Suprapubic skin (tissue), 4 donors: ENCODE measurements around the gene PTOV1.

Experiments
- EP300 ChIP-seq: sonication (generic); formaldehyde crosslinking; IDR thresholded peaks from one replicate; pipeline ENCODE4 v1.6.1; 2017; ENCODE audit warnings: antibody characterized with exemption
- POLR2AphosphoS5 ChIP-seq, 3 donors: sonication (generic); formaldehyde crosslinking; IDR thresholded peaks; one replicate each; pipeline ENCODE4 v1.6.1; 2017; ENCODE audit warnings: antibody characterized with exemption in 3 of 3
- TF ChIP-seq, protein P1 (sequence below), 2 donors: fragments of 200-600 bp in 1 of 2; fragments of 450-650 bp in 1 of 2; sonication (generic) in 1 of 2; IDR thresholded peaks; one replicate each; pipeline ENCODE4 v1.5.1; 2016 to 2019; ENCODE audit warnings: antibody characterized with exemption in 2 of 2, mild to moderate bottlenecking in 1 of 2, moderate library complexity in 1 of 2

DNA sequence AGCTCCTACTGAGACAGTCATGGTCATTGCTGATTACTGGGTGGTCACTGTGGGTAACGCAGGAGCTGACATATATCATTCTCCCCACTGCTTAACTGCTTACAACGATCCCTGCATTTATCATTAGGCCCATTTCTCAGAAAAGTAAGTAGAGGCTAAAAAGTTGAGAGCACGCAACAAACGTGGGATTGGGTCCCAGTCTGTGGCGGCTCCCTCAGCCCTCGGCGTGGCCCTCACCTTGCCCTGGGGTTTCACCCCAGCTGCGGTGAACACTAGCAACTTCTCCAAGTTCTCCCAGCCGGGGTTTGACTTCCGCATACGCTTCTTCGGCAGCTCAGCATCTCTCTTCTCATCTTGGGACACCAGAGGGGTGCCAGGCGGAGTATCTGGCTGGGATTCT lies 13.9 kb downstream of the PTOV1 start:
- TF ChIP-seq, protein P1, sequence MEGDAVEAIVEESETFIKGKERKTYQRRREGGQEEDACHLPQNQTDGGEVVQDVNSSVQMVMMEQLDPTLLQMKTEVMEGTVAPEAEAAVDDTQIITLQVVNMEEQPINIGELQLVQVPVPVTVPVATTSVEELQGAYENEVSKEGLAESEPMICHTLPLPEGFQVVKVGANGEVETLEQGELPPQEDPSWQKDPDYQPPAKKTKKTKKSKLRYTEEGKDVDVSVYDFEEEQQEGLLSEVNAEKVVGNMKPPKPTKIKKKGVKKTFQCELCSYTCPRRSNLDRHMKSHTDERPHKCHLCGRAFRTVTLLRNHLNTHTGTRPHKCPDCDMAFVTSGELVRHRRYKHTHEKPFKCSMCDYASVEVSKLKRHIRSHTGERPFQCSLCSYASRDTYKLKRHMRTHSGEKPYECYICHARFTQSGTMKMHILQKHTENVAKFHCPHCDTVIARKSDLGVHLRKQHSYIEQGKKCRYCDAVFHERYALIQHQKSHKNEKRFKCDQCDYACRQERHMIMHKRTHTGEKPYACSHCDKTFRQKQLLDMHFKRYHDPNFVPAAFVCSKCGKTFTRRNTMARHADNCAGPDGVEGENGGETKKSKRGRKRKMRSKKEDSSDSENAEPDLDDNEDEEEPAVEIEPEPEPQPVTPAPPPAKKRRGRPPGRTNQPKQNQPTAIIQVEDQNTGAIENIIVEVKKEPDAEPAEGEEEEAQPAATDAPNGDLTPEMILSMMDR (IDR thresholded peaks at IDR 0.05), result no peak
- TF ChIP-seq EP300 (no peak), POLR2AphosphoS5 (IDR thresholded peaks at IDR 0.05) (no peak)
